Hypothalamus (tissue), 51 donors: ENCODE results near the gene LRRC2.
"Not testable (repeated sequence)": the region's sequence is repeated elsewhere in the genome, so short reads cannot be mapped to it uniquely, and the experiment has no call there.

Source experiments
- DNase-seq, 51 donors: peaks; one replicate each; lab custom pipeline; 2025; lab: John Stamatoyannopoulos, UW

LRRC2 gene

DNA sequence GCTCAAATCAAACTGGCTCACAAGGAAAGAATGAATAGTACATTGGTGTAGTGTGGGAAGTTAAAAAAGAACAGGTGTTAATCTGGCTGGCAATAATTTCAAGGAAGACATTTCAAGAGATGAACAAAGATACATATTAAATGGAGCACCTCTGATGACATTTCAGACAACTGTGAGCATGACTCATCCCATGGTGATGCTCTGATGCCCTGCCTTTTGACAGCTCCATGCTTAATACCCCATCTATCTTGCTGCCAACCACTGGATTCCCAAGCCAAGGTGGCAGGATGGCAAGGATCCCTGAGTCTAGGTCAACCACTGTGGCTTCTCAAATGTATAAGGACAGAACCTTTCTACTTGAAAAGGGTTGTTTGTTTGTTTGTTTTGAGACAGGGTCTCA lies 29.3 kb downstream of the LRRC2 start:
- DNase-seq = no peak

DNA sequence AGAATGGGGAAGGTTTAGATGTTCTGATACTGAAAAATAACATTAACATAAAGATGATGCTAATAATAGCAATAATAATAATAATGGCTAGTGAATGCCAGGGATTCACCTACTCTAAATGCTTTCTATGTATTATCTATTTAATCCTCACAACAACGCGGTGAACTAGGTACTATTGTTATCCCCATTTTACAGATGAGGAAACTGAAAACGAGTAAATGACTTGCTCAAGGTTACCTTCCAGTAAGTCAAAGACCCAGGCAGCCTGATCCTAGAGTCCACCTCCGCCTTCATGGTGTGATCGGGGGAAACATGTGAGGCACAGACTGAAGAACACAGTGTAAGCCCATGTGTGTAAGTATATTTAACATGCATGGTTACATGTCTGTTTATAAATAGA lies 30.4 kb downstream of the LRRC2 start:
- no peak for DNase-seq

DNA sequence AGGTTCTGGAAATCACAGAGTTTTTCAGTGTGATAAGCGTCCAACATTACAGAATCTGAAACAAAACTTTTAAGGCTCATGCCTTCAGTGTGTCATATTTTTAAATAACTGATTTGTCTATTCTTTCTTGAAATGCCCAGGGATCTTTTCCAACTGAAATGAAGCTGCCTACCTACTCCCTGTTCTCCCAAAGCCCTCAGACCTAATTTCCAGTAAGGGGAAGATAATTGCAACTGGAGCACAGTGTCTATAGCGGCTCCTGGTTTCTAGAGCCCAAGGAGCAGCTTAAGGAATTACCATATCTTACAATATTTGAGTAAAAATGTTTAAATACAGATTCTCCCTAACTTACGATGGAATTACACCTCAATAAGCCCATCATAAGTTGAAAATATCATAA lies 33.0 kb downstream of the LRRC2 start:
- DNase-seq = no peak

DNA sequence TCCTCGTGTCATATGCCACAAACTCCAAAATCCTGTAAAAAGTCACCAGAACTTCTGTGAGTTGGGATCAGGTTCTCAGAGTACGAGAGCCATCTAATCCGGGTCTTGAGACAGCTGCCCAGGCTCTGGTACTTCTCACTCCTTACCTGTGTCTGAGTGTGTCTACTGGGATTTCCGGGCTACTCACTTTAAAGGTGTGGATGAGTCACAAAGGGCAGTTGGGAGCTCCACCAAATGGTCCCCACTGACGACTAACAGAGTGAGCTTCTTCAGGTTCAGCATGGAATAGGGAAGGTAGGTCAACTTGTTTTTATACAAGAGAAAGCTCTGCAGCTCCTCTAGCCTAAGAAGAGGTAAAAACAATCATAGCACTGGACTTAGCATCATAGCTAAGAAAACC lies 38.9 kb downstream of the LRRC2 start:
- DNase-seq = no peak

DNA sequence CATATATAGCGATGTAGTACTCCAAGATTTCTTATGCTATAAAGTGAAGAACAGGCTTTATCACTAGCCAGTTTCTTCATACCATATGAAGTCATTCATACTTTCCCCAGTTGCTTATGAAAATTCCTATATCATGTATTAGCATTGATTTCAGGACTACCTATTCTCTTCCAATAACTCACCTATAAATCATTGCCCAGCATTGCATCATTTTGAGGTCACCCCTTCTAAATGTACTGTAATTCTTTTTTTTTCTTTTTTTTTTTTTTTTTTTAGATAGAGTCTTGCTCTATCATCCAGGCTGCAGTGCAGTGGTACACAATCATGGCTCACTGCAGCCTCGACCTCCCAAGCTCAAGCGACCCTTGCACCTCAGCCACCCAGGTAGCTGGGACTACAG lies 41.3 kb downstream of the LRRC2 start:
- DNase-seq = no peak

DNA sequence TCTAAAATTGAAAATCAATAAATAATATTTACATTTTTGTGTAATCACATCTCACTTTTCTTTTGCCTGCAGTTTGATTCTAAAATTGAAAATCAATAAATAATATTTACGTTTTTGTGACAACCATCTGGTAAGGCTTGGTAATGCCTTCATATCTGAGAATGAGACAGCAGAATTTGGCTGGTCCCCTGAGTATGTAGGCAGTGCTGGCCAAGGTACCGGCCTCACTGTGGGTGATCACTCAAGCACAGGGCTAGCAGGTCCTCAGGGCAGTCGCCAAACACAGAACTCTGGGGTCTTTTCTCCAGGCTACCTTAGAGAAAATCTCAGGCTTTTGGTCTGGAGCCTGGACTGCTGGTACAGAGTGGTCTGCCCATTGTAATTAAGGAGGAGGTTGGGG lies 42.1 kb downstream of the LRRC2 start:
- DNase-seq = no peak

DNA sequence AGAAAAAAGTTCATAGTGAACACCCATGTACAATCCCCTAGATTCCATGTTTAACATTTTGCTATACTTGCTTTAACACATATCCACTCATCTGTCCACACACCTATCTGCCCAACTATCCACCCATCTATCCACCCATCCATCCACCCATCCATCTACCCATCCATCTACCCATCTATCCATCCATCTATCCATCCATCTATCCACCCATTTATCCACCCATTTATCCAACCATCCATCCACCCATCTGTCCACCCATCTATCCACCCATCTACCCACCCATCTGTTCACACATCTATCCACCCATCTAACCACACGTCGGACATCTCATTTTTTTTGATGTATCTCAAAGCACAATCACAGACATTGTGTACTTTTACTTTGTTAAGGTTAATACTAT lies 42.5 kb downstream of the LRRC2 start:
- no peak for DNase-seq

DNA sequence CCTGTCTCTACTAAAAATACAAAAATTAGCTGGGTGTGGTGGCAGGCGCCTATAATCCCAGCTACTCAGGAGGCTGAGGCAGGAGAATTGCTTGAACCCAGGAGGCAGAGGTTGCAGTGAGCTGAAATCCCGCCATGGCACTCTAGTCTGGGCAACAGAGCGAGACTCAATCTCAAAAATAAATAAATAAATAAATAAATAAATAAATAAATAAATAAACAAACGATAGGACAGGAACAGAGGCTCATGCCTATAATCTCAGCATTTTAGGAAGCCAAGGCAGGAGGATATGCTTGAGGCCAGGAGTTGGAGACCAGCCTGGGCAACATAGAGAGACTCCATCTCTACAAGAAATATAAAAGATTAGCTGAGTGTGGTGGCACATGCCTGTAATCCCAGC lies 43.9 kb downstream of the LRRC2 start:
- DNase-seq = not testable (repeated sequence)

DNA sequence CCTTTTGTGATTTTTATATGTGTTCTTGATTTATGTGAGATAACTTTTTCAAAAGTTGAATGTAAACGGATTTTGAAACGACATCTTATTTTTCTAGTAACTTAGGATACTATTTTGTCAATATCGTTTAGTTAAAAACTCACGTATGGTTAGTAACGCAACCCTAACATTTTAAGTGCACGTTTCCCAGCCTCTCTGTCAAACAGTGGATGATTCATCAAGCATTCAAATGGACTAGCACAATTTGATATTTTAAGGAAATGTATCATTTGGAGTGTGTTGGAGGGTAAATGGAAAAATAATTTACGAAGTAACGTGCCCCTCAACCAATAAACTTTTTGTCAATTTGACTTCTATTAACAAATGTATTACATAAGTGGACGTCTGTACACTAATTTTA lies 45.0 kb downstream of the LRRC2 start:
- DNase-seq = no peak

DNA sequence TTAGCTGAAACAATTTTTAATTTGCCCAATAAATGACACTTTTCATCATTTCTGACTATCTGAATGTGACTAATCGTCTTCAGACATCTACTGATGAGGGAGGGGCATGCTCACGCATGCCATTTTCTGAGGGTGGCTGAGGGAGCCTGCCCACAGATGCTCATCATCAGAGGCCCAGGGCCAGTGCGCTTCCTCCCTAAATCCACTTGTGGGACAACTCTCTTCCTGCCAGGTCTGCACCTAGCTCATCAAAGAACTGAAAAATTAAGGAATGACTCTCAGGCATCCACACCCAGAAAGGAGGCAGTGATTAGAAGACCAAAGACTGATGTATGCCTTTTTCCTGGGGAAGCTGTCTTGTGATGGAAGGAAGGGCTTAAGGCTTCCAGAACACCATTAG lies 45.6 kb downstream of the LRRC2 start:
- no peak for DNase-seq

DNA sequence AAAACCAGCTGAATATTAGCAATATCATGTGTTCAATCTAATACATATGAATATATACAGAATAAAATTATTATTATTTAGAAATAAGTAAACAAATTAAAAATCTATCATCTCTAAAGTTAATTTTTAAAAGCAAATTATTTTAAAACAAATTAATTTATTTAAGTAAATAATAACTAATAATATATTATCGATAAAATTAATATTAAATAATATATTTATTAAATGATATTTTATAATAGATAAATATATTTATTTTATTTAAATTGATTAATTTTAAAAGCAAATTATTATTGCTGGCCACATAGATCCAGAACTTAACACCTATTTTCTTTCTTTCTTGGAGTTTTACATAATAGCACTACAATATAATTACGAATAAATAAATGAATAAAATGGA lies 46.1 kb downstream of the LRRC2 start:
- DNase-seq = no peak

DNA sequence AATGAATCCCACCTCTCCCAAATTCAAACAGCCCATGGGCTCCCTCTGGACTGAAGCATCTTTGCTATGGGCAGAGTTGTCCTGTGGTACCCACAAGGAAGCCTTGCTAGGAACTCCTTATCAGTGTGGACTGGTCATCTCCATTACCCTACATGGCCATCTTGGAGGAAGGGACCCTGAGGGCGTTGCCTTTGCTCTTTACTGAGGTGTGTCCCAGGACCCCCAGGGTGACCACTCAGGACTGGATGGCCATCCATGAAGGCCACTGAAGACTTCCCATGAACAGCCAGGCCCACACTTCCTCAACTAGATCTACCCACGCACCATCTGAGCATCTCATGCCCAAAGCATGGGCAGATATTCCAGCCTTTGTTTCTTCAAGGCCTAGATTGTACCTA lies 48.3 kb downstream of the LRRC2 start:
- no peak for DNase-seq

DNA sequence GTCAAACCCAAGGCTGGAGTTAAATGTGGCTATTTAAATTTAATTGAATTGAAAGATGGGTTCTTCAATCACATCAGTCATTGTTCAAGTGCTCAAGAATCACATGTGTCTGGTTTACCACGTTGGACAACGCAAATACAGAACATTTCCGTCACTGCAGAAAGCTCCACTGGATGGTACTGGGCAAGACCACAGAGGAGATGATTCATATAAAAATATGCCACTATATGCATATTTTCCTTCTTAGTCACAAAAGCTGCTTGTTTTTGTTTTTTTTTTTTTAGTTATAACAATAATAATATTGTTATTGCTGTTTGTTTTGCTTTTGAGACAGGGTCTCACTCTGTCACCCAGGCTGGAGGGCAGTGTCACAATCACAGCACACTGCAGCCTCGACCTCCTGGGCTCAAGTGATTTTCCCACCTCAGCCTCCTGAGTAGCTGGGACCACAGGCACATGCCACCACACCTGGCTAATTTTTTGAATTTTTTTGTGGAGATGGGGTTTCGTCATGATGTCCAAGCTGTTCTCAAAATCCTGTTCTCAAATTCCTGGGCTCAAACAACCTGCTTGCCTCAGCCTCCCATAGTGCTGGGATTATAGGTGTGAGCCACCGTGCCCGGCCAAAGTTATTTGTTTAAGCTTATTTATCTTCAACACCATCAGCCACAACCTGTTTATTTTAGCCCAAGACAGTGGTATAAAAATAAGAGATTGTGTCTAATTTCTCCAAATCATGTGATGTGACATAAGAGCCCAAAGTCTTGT lies 48.9 kb downstream of the LRRC2 start:
- no peak for DNase-seq

DNA sequence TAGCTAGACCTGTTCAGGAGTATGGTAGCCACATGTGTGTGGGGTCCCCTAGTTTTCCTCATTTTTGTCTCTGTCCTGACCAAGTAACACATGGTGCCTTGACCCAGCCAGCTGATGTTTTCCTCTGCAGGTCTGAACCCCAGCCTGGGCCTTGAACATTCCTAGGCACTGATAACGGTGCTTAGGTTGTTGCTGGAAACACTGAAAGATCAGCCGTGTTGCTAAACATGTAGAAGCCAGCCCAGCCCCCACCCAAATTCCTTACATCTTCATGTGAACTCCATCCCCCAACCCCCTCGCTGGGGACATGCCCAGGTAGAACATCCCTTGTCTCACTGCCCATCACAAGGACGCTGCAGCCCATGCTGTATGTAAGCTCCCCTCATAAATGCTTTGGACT lies 49.6 kb downstream of the LRRC2 start:
- no peak for DNase-seq

DNA sequence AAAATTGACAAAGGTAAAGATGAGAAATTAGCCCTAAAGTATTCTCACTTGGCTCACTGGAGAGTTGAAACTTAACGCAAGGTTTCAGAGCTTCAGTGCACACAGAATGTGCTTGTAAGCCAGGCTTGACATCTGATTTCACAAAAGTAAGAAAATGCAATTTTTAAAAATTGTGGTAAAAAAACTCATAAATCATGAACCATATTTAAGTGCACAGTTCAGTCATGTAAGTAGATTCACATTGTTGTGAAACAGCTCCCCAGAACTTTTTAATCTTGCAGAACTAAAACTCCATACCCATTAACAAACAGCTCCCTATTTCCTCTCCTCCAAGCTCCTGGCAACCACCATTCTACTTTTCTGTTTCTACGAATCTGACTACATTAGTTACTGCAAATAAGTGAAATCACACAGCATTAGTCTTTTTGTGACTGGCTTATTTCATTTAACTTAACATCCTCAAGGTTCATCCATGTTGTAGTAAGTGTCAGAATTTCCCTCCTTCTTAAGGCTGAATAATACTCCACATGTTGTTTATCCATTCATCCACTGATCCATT lies 53.8 kb downstream of the LRRC2 start:
- DNase-seq = no peak

DNA sequence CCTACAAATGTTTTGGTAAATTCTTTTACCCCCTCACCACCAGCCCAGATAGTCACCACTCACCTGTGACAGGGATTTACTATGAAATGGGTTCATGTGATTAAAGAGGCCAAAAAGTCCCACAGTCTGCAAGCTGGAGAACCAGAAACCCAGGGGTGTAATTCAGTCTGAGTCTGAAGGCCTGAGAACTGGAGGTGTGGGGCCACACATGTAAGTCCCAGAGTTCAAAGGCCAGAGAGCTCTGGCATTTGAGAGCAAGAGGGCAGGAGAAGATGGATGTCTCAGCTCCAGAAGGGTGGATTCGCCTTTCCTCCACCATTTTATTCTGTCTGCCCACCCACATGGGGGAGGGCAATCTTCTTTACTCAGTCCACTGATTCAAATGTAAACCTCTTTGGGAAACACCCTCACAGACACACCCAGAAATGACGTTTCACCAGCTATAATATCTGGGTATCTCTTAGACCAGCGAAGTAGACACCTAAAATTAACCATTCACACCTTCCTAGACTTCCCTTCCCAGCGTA lies 56.4 kb downstream of the LRRC2 start:
- no peak for DNase-seq

DNA sequence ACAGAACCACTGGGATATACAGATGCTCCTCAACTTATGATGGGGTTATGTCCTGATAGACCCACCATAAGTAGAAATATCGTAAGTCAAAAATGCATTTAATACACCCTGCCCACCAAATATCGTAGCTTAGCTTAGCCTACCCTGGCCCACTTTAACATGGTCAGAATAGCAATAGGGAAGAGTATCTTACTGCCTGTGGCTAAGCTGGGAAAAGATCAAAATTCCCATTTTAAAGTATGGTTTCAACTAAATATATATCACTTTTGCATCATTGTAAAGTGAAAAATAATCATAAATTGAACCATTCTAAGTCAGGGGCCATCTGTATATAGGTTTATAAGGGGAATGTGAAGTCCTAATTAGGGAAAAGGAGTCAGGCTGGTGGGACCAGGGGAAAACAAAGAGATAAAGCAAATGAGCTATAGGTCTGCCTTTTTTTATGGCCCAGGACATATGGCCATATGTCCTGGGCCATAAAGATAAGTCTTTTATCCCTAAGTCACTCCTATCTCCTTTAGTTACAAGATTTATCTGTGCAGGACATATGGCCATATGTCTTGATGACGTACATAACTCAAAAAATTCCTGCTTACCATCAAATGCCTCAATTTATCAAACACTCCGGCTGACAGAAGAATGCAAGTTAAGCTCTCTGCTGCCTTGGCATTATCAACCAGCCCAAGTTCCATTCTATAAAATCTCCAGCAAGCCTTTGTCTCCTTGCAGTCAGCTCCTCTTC lies 57.1 kb downstream of the LRRC2 start:
- DNase-seq = no peak

DNA sequence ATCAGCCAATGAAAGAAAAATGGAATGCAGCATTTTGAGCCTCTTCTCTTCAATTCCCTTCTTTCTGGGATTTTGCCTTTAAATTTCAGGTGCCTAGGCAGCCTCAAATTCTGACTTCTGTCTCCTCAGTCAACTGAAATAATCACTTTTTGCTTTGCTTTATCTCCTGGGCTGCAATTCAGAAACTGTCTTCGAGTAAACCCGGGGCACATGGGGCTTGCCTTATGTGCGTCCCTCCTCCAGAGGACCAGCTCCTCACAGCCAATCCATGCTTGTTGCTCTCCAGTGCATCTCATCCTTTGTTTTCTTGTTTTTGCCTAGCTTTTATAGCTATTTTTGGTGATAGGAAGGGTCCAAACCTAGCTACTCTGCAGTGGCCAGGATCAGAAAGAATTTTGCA lies 59.6 kb downstream of the LRRC2 start:
- no peak for DNase-seq

DNA sequence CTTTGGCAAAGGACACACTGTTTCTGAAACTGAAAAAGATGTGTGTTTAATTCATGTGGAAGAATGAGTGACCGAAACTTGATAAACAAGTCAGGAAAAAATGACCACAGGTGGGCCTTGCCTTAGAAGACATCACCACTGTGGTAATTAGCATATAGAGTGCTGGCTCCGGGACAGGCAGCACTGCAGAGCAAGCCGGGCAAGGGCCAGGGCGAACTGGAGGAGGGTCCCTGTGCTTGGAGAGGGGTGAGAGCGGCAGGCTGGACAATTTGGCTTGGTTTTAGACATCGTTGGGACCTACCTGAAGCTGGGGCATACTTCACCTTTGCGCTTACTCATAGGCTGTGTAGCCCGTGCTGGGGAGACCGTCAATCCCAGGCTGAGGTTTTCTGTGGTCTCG lies 60.1 kb downstream of the LRRC2 start:
- DNase-seq = no peak

DNA sequence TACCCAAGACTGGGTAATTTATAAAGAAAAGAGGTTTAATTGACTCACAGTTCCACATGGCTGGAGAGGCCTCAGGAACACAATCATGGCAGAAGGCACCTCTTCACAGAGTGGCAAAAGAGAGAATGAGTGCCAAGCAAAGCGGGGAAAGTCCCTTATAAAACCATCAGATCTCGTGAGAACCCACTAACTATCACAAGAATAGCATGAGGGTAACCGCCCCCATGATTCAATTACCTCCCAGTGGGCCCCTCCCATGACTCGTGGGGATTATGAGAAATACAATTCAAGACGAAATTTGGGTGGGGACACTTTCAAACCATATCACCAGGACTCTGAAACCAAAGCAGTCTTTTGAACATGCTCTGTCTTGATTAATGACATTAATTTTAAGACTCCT lies 61.3 kb downstream of the LRRC2 start:
- no peak for DNase-seq

DNA sequence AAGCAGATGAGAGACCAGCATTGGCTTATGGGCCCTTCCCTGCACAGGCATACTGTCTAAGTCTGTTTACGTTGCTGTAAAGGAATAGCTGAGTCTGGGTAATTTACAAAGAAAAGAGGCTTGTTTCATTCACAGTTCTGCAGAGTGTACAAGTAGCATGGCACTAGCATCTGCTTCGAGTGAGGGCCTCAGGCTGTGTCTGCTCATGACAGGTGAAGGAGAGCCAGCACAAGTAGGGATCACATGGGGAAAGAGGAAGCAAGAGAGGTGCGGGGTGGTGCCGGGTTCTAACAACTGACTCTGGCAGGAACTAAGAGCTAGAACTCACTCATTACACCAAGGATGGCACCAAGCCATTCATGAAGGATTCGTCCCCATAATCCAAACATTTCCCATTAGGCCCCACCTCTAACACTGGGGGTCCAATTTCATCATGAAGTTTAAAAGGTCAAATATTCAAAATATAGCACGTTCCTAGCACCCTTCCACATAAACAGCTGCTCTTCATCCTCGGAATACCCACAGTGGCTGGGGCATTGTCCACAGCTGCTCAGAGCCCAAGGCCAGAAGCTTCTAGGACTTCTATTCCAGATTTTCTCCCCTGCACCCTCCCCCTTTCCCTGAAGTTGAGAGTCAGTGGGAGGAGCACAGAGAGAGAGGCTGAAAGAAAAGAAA lies 62.8 kb downstream of the LRRC2 start:
- no peak for DNase-seq
